SK-N-SH treated with all-trans-retinoic acid at 6 μM for 48 hours (cell line): Measurements from ENCODE around the gene ABR.

Experiments
- ATAC-seq: fragments of 200-7000 bp; cut with Tn5 transposase; 3 replicates; pipeline ENCODE4 v1.9.1; 2020; ENCODE audit warnings: mild to moderate bottlenecking, moderate library complexity
- ARNTL ChIP-seq: fragments of 450-650 bp; formaldehyde crosslinking; IDR thresholded peaks from 2 replicates; pipeline ENCODE4 v1.5.0; 2020; ENCODE audit warnings: low read depth, mild to moderate bottlenecking, moderate library complexity, borderline replicate concordance
- BACH2 ChIP-seq: fragments of 250-450 bp; sonication (Bioruptor Pico); IDR thresholded peaks from 2 replicates; pipeline ENCODE4 v1.9.0; 2021; ENCODE audit warnings: mild to moderate bottlenecking, borderline replicate concordance
- CREB5 ChIP-seq: fragments of 250-450 bp; sonication (Bioruptor Pico); IDR thresholded peaks from 2 replicates; pipeline ENCODE4 v1.5.1; 2020; ENCODE audit warnings: low read depth, mild to moderate bottlenecking, moderate library complexity
- CSDC2 ChIP-seq: fragments of 250-450 bp; sonication (Bioruptor Pico); IDR thresholded peaks from 2 replicates; pipeline ENCODE4 v1.5.0; 2020; ENCODE audit warnings: mild to moderate bottlenecking, moderate library complexity
- CSRNP3 ChIP-seq: fragments of 250-450 bp; sonication (Bioruptor Pico); IDR thresholded peaks from 2 replicates; pipeline ENCODE4 v1.5.1; 2021; ENCODE audit warnings: mild to moderate bottlenecking, moderate library complexity
- GLIS3 ChIP-seq: fragments of 250-450 bp; sonication (Bioruptor Pico); IDR thresholded peaks from 2 replicates; pipeline ENCODE4 v1.5.0; 2020; ENCODE audit warnings: mild to moderate bottlenecking, moderate library complexity
- ISL1 ChIP-seq: fragments of 250-450 bp; sonication (Bioruptor Pico); IDR thresholded peaks from 2 replicates; pipeline ENCODE4 v2.1.2; 2022; ENCODE audit warnings: mild to moderate bottlenecking, moderate library complexity
- PATZ1 ChIP-seq: fragments of 250-450 bp; sonication (Bioruptor Pico); IDR thresholded peaks from 2 replicates; pipeline ENCODE4 v1.8.0; 2020; ENCODE audit warnings: mild to moderate bottlenecking, moderate library complexity, borderline replicate concordance
- POU6F1 ChIP-seq: fragments of 250-450 bp; sonication (Bioruptor Pico); IDR thresholded peaks from 2 replicates; pipeline ENCODE4 v1.8.0; 2021; ENCODE audit warnings: low read depth, mild to moderate bottlenecking, moderate library complexity, borderline replicate concordance
- RARB ChIP-seq: fragments of 250-450 bp; sonication (Bioruptor Pico); IDR thresholded peaks from 2 replicates; pipeline ENCODE4 v1.8.0; 2021; ENCODE audit warnings: mild to moderate bottlenecking, moderate library complexity
- SNAI2 ChIP-seq: fragments of 250-450 bp; sonication (Bioruptor Pico); IDR thresholded peaks from 2 replicates; pipeline ENCODE4 v1.5.0; 2020; ENCODE audit warnings: mild to moderate bottlenecking, moderate library complexity
- TCF4 ChIP-seq: fragments of 250-450 bp; sonication (Bioruptor Pico); IDR thresholded peaks from 2 replicates; pipeline ENCODE4 v1.8.0; 2021; ENCODE audit warnings: mild to moderate bottlenecking, moderate library complexity, borderline replicate concordance
- TOX ChIP-seq: fragments of 250-450 bp; sonication (Bioruptor Pico); IDR thresholded peaks from 2 replicates; pipeline ENCODE4 v1.8.0; 2021; ENCODE audit warnings: mild to moderate bottlenecking, moderate library complexity, borderline replicate concordance
- TSHZ2 ChIP-seq: fragments of 250-450 bp; sonication (Bioruptor Pico); IDR thresholded peaks from 2 replicates; pipeline ENCODE4 v1.5.0; 2020; ENCODE audit warnings: mild to moderate bottlenecking, moderate library complexity
- ZC3H10 ChIP-seq: fragments of 250-450 bp; sonication (Bioruptor Pico); IDR thresholded peaks from 2 replicates; pipeline ENCODE4 v1.5.1; 2021; ENCODE audit warnings: mild to moderate bottlenecking, moderate library complexity
- ZFP3 ChIP-seq: fragments of 250-450 bp; sonication (Bioruptor Pico); IDR thresholded peaks from 2 replicates; pipeline ENCODE4 v1.5.0; 2020; ENCODE audit warnings: mild to moderate bottlenecking, moderate library complexity
- ZNF565 ChIP-seq: fragments of 450-650 bp; formaldehyde crosslinking; conservative IDR thresholded peaks from 2 replicates; pipeline ENCODE4 v1.5.0; 2020; ENCODE audit warnings: low read depth, mild to moderate bottlenecking, moderate library complexity
- ZNF70 ChIP-seq: fragments of 450-650 bp; formaldehyde crosslinking; IDR thresholded peaks from 2 replicates; pipeline ENCODE4 v1.5.0; 2020; ENCODE audit warnings: mild to moderate bottlenecking, moderate library complexity
- ZNF8 ChIP-seq: fragments of 450-650 bp; formaldehyde crosslinking; IDR thresholded peaks from 2 replicates; pipeline ENCODE4 v1.5.0; 2020; ENCODE audit warnings: mild to moderate bottlenecking, moderate library complexity

The ABR gene

GRCh38 chr17:1018547-1018946 lies 161.2 kb downstream of the ABR start:
- TF ChIP-seq SNAI2 (CRISPR knock-in tag) (no peak), ZC3H10 (CRISPR knock-in tag) (no peak), POU6F1 (CRISPR knock-in tag) (no peak), ZNF565 (CRISPR knock-in tag) (no peak), TOX (no peak), TCF4 (CRISPR knock-in tag) (no peak), ISL1 (no peak), TSHZ2 (CRISPR knock-in tag) (no peak), CSRNP3 (CRISPR knock-in tag) (no peak), ARNTL (CRISPR knock-in tag) (no peak), GLIS3 (CRISPR knock-in tag) (no peak), ZNF70 (no peak), PATZ1 (no peak), CREB5 (no peak), ZFP3 (CRISPR knock-in tag) (no peak), RARB (no peak)
- no peak for ATAC-seq

GRCh38 chr17:1013729-1014090 lies 166.1 kb downstream of the ABR start:
- no peak for ATAC-seq

More at GRCh38 chr17:1013729-1014090, 166.1 kb downstream of the ABR start:
- TF ChIP-seq BACH2 (CRISPR knock-in tag) (no peak), RARB (no peak), CSDC2 (CRISPR knock-in tag) (no peak), ZNF565 (CRISPR knock-in tag) (no peak), POU6F1 (CRISPR knock-in tag) (no peak), ARNTL (CRISPR knock-in tag) (no peak), ZNF8 (no peak)
